ENCODE results near the gene AKT1. TPM values are rescaled to one million over a fixed set of nuclear protein-coding genes. Genes with fewer than 3 reads are reported as not detected.

Gene AKT1
- total and polyA plus RNA-seq, 2 of the 13 experiments (the other 11 are each of a cell fraction or from before 2014, with no cell fraction given): 96.2 to 116 TPM

GRCh38 chr14:104734991-104735779 is 60.4 kb downstream of the AKT1 start (continued):
- no peak for TF ChIP-seq AHDC1 (CRISPR knock-in tag; IDR thresholded peaks at IDR 0.05; ENCODE audit: borderline replicate concordance)
- no peak for TF ChIP-seq ZNF235 (CRISPR knock-in tag; IDR thresholded peaks at IDR 0.05; ENCODE audit: borderline replicate concordance)
- peak; percentile 63; the same call in 1 of the 2 replicates for TF ChIP-seq ZNF720 (CRISPR knock-in tag; IDR thresholded peaks at IDR 0.05)
- peak; percentile 67; the same call in 1 of the 2 replicates for TF ChIP-seq TFAP4 (IDR thresholded peaks at IDR 0.05; ENCODE audit: borderline replicate concordance, low read depth)
- TF ChIP-seq ZNF576 (CRISPR knock-in tag; IDR thresholded peaks at IDR 0.05): peak; percentile 38; the same call in 1 of the 2 replicates
- no peak for TF ChIP-seq IRF1 (CRISPR knock-in tag; IDR thresholded peaks at IDR 0.05; ENCODE audit: low read depth)
- peak; percentile 37 for TF ChIP-seq RAD21 (CRISPR knock-in tag; IDR thresholded peaks at IDR 0.05)
- peak; percentile 99 for TF ChIP-seq ZSCAN21 (CRISPR knock-in tag; IDR thresholded peaks at IDR 0.05; ENCODE audit: borderline replicate concordance)
- TF ChIP-seq RNF2 (conservative IDR thresholded peaks at IDR 0.05; ENCODE audit: low read depth): peak; percentile 98
- TF ChIP-seq HCFC1 (IDR thresholded peaks at IDR 0.05; ENCODE audit: low read depth, low read length): no peak
- TF ChIP-seq HMGA1 (CRISPR knock-in tag; conservative IDR thresholded peaks at IDR 0.05): no peak
- no peak for TF ChIP-seq TRIM22 (IDR thresholded peaks at IDR 0.05)
- peak; percentile 90 for TF ChIP-seq MNT (IDR thresholded peaks at IDR 0.05)
- no peak for TF ChIP-seq ZKSCAN1 (IDR thresholded peaks at IDR 0.05; ENCODE audit: low read length)
- peak; percentile 62; the same call in 1 of the 2 replicates for TF ChIP-seq CBX5 (CRISPR knock-in tag; IDR thresholded peaks at IDR 0.05; ENCODE audit: borderline replicate concordance)
- TF ChIP-seq ZNF746 (CRISPR knock-in tag; IDR thresholded peaks at IDR 0.05): peak; percentile 34; the same call in 1 of the 2 replicates
- TF ChIP-seq ERF (CRISPR knock-in tag; IDR thresholded peaks at IDR 0.05): peak; percentile 69
- no peak for TF ChIP-seq NCOR1 (IDR thresholded peaks at IDR 0.05; ENCODE audit: borderline replicate concordance, low read length)
- TF ChIP-seq PRMT3 (CRISPR knock-in tag; IDR thresholded peaks at IDR 0.05; ENCODE audit: borderline replicate concordance, low read depth): 0 out of 2 replicates have a peak, but pooled peaks have one; percentile 81
